Ishikawa (cell line): ENCODE results near the gene GAB2.

Source experiments
- CEBPB ChIP-seq: IDR thresholded peaks from 2 replicates; pipeline ENCODE4 v1.6.1; 2012
- CREB1 ChIP-seq: IDR thresholded peaks from 2 replicates; pipeline ENCODE4 v1.6.1; 2012; ENCODE audit warnings: low read depth
- EGR1 ChIP-seq: IDR thresholded peaks from 2 replicates; pipeline ENCODE4 v1.6.1; 2012
- EP300 ChIP-seq: IDR thresholded peaks from 2 replicates; pipeline ENCODE4 v1.6.1; 2012; ENCODE audit warnings: borderline replicate concordance
- FOXM1 ChIP-seq: IDR thresholded peaks from 2 replicates; pipeline ENCODE4 v1.6.1; 2012; ENCODE audit warnings: low read depth, borderline replicate concordance
- NFIC ChIP-seq: IDR thresholded peaks from 2 replicates; pipeline ENCODE4 v1.6.1; 2012
- RAD21 ChIP-seq: IDR thresholded peaks from 2 replicates; pipeline ENCODE4 v1.6.1; 2012; ENCODE audit warnings: low read depth
- TAF1 ChIP-seq: IDR thresholded peaks from 2 replicates; pipeline ENCODE4 v1.6.1; 2012; ENCODE audit warnings: low read depth, mild to moderate bottlenecking
- TCF12 ChIP-seq: IDR thresholded peaks from 2 replicates; pipeline ENCODE4 v1.6.1; 2012; ENCODE audit warnings: low read depth
- TEAD4 ChIP-seq: IDR thresholded peaks from 2 replicates; pipeline ENCODE4 v1.6.1; 2012
- YY1 ChIP-seq: IDR thresholded peaks from 2 replicates; pipeline ENCODE4 v1.6.1; 2012; ENCODE audit warnings: low read depth
- ZBTB7A ChIP-seq: IDR thresholded peaks from 2 replicates; pipeline ENCODE4 v1.6.1; 2012; ENCODE audit warnings: low read depth
- TF ChIP-seq, protein P1 (sequence below): IDR thresholded peaks from 2 replicates; pipeline ENCODE4 v1.6.1; 2012; ENCODE audit warnings: low read depth, mild to moderate bottlenecking
- TF ChIP-seq, protein P2 (sequence below): IDR thresholded peaks from 2 replicates; pipeline ENCODE4 v1.6.1; 2012
- TF ChIP-seq, protein P3 (sequence below): IDR thresholded peaks from 2 replicates; pipeline ENCODE4 v1.6.1; 2012

GAB2 gene

DNA sequence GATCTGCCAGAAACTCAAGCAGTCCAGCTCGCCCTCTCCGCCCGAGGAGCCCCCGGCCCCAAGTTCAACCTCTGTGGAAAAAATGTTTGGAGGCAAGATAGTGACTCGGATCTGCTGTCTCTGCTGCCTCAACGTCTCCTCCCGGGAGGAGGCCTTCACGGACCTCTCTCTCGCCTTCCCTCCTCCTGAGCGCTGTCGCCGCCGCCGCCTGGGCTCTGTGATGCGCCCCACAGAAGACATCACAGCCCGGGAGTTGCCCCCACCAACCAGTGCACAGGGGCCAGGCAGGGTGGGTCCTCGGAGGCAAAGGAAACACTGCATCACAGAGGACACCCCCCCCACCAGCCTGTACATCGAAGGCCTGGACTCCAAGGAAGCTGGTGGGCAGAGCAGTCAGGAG is 208.1 kb downstream of the GAB2 start:
- TF ChIP-seq YY1 (no peak), TEAD4 (no peak), EP300 (no peak), FOXM1 (no peak), TAF1 (no peak)
- TF ChIP-seq, protein P1, sequence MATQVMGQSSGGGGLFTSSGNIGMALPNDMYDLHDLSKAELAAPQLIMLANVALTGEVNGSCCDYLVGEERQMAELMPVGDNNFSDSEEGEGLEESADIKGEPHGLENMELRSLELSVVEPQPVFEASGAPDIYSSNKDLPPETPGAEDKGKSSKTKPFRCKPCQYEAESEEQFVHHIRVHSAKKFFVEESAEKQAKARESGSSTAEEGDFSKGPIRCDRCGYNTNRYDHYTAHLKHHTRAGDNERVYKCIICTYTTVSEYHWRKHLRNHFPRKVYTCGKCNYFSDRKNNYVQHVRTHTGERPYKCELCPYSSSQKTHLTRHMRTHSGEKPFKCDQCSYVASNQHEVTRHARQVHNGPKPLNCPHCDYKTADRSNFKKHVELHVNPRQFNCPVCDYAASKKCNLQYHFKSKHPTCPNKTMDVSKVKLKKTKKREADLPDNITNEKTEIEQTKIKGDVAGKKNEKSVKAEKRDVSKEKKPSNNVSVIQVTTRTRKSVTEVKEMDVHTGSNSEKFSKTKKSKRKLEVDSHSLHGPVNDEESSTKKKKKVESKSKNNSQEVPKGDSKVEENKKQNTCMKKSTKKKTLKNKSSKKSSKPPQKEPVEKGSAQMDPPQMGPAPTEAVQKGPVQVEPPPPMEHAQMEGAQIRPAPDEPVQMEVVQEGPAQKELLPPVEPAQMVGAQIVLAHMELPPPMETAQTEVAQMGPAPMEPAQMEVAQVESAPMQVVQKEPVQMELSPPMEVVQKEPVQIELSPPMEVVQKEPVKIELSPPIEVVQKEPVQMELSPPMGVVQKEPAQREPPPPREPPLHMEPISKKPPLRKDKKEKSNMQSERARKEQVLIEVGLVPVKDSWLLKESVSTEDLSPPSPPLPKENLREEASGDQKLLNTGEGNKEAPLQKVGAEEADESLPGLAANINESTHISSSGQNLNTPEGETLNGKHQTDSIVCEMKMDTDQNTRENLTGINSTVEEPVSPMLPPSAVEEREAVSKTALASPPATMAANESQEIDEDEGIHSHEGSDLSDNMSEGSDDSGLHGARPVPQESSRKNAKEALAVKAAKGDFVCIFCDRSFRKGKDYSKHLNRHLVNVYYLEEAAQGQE, result no peak
- TF ChIP-seq, protein P2, sequence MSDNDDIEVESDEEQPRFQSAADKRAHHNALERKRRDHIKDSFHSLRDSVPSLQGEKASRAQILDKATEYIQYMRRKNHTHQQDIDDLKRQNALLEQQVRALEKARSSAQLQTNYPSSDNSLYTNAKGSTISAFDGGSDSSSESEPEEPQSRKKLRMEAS, result no peak

DNA sequence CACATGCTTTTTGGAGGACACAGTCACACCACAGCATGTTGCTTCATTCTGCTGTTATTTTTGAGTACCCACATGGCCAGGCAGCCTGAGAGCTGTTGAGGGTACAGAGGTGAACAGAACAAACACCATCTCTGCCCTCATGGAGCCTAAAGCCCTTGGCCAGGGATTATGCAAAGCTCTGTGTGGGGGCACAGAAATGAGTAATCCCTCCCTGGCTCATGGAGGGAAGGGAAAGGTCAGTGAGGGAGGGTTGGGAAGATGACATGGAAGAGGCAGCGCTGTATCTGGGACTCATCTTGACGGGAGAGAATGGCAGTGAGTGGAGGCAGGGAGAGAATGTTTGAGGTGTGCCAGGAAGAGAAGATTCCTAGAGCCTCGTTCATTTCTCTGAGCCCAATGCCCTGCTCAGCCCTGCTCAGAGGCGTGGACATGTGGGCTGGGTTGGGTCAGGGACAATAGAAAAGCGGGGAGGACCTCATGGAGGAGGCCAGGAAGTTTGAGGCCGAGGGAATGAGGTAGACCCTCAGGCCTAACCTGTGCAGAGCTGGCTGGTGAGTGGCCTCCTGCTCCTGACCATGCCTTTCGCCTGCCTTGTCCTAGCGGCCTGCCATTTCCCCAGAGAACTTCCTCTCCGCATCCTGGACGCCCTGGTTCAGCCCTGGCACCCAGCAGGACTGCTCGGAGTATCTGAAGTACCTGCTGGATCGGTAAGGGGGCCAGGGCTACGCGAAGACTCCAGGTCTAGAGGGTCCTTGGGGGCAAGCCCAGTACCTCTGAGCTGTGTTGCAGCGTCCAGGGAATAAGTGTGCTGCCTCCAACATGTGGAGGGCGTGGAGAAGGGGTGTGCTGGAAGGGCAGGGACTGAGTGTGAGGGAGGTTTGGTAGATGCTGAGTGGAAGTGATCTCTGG is 209.1 kb downstream of the GAB2 start:
- TF ChIP-seq TCF12 (no peak), ZBTB7A (no peak), CREB1 (no peak), TAF1 (no peak), YY1 (no peak), CEBPB (no peak), RAD21 (no peak), TEAD4 (no peak), FOXM1 (no peak), EP300 (no peak), EGR1 (no peak), NFIC (no peak)
- TF ChIP-seq, protein P2, result no peak
- TF ChIP-seq, protein P3, sequence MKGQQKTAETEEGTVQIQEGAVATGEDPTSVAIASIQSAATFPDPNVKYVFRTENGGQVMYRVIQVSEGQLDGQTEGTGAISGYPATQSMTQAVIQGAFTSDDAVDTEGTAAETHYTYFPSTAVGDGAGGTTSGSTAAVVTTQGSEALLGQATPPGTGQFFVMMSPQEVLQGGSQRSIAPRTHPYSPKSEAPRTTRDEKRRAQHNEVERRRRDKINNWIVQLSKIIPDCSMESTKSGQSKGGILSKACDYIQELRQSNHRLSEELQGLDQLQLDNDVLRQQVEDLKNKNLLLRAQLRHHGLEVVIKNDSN, result no peak
- TF ChIP-seq, protein P1, result no peak

DNA sequence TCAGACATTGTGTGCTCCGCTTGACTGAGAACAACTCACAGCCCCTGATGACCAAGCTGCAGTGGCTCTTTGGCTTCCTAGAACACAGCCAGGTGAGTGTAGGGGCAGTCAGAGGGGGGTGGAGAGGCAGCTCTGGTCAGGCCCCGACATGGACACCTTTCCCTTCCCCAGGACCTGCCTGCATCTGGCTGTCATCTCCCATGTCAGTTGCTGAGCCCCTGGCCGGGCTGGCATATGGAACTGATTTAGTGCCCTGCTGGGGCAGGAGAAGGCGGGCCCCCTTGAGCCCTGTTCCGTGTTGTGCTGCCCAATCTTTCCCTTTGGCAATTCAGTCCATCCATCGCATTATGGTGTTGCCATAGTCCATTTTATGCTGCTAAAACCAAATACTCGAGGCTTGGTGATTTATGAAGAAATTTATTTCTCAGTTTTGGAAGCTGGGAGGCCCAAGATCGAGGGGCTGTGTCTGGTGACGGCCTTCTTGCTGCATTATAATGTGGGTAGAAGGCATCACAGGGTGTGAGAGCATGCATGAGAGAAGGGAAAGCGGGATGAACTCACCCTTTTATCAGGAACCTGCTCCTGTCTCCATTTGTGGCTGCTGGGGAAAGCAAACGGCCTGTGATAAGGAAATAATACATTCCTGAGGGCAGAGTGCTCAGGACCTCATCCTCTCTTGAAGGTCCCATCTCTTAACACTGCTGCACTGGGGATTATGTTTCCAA is 209.9 kb downstream of the GAB2 start:
- TF ChIP-seq, protein P3, result no peak
- TF ChIP-seq, protein P1, result no peak
- no peak for TF ChIP-seq TAF1

DNA sequence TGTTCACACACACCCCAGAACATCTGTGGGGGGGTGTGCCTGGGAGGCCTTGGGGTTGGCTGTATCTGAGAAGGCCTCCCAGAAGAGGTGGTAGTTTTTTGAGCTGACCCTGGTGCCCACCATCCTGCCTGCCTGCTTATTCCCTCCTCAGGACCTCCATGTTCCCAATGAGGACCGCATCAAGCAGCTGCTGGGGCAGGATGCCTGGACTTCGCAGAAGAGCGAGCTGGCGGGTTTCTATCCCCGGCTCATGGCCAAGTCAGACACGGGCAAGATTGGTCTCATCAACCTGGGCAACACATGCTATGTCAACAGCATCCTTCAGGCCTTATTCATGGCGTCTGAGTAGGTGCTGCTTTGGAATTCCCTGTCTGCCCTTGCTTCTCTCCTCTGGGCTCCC is 211.9 kb downstream of the GAB2 start:
- TF ChIP-seq CREB1 (no peak), YY1 (no peak), EP300 (no peak), EGR1 (no peak), TCF12 (no peak), FOXM1 (no peak), NFIC (no peak), RAD21 (no peak), TEAD4 (no peak)
- TF ChIP-seq, protein P3, result no peak
- TF ChIP-seq, protein P1, result no peak
- TF ChIP-seq, protein P2, result no peak
